Astrocyte (in vitro differentiated cells and primary cell): ENCODE measurements around the gene PPP1R1B.

ENCODE experiments used
- CTCF ChIP-seq: IDR thresholded peaks from 2 replicates; pipeline ENCODE4 v1.5.1; 2011; ENCODE audit warnings: low read depth, mild to moderate bottlenecking, inconsistent platforms, low read length, moderate library complexity; ENCODE audit not compliant: insufficient read depth
- EZH2 ChIP-seq: IDR thresholded peaks from 2 replicates; pipeline ENCODE4 v1.6.1; 2012; ENCODE audit warnings: mild to moderate bottlenecking, low read length, inconsistent platforms; ENCODE audit not compliant: insufficient read depth

GRCh38 chr17:39597372-39598046, 29.2 kb upstream of the PPP1R1B start:
- no peak for TF ChIP-seq EZH2
- no peak for TF ChIP-seq CTCF
